Kidney epithelial cell (primary cell): ENCODE data around the gene FAM117B. TPM values are rescaled to one million over a fixed set of nuclear protein-coding genes. Genes with fewer than 3 reads are reported as not detected.

Source experiments
- DNase-seq: peaks from one replicate; pipeline ENCODE4 v3.0.0-alpha.2; 2010; ENCODE audit warnings: low read depth
- H3K27me3 ChIP-seq: 2 replicates; pipeline ENCODE4 v1.6.0; 2011; ENCODE audit warnings: low read length; ENCODE audit not compliant: control insufficient read depth, insufficient read depth
- H3K36me3 ChIP-seq: 2 replicates; pipeline ENCODE4 v1.5.1; 2011; ENCODE audit warnings: low read length; ENCODE audit not compliant: control insufficient read depth, insufficient read depth
- H3K4me3 ChIP-seq: 2 replicates; pipeline ENCODE4 v1.5.1; 2011; ENCODE audit warnings: low read depth, mild to moderate bottlenecking, control low read depth, low read length
- CTCF ChIP-seq: IDR thresholded peaks from 2 replicates; pipeline ENCODE4 v1.5.1; 2011; ENCODE audit warnings: mild to moderate bottlenecking, moderate library complexity, low read length, control low read depth, inconsistent platforms; ENCODE audit not compliant: insufficient read depth, poor library complexity, severe bottlenecking
- total RNA-seq: library from RNA; depleted of rRNA; stranded (reverse); fragments of >200 nt; gene quantifications from 2 replicates; pipeline ENCODE4 v1.2.3, GENCODE V29; 2015

The FAM117B gene
- total RNA-seq, 1 donor from 2014 or later = 6.7 TPM

- Histone ChIP-seq H3K36me3 (no peaks in the 10 kb centered on the region), H3K27me3 (no peaks in the 10 kb centered on the region), H3K4me3 (no peak overlapping the region)
- no peak for DNase-seq
- no peak for TF ChIP-seq CTCF
Observed at GRCh38 chr2:202769201-202769600, 134.4 kb downstream of the FAM117B start.

- Histone ChIP-seq H3K36me3 (no peaks in the 10 kb centered on the region), H3K4me3 (no peak overlapping the region), H3K27me3 (no peaks in the 10 kb centered on the region)
- TF ChIP-seq CTCF = no peak
- DNase-seq = no peak
Observed at GRCh38 chr2:202771336-202771735, 136.6 kb downstream of the FAM117B start.

- no peak for TF ChIP-seq CTCF
- H3K27me3 ChIP-seq = no peaks in the 10 kb centered on the region
- H3K36me3 ChIP-seq = no peaks in the 10 kb centered on the region
- no peak for DNase-seq
- H3K4me3 ChIP-seq = no peak overlapping the region
Observed at GRCh38 chr2:202771741-202772460, 137.1 kb downstream of the FAM117B start.

DNA sequence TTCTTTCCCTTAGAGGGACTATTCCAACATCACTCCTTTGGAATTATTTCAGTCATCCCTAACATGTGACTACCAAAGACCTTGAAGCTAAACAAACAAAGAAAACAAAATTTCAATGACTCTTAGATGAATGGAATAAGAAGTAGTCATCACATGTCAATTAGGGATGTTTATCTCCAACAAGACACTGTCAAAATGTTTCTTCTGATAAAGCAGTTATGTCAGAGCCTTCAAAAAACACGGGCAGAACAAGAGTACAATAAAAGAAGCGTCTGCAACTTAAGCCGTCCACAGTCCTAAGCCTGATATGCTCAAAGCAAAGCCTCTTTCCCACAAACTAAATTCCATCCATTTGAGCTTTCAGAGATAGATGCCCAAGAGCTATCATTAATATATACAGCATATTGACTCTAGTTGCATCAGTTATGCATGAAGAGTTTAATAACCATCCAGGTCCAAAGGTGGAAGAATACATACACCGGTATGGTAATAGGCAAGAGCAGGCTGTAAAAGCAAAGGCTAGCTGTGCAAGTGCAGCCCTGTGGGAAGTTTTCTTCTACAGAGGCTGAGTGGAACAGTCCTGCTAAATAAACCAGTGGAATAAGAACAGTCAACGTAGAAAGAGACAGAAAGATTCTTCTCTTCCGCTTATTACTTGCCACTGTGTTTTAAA lies 138.7 kb downstream of the FAM117B start:
- H3K36me3 ChIP-seq = no peaks in the 10 kb centered on the region
- no peak overlapping the region for H3K4me3 ChIP-seq
- H3K27me3 ChIP-seq = no peaks in the 10 kb centered on the region
- DNase-seq = no peak
- no peak for TF ChIP-seq CTCF

DNA sequence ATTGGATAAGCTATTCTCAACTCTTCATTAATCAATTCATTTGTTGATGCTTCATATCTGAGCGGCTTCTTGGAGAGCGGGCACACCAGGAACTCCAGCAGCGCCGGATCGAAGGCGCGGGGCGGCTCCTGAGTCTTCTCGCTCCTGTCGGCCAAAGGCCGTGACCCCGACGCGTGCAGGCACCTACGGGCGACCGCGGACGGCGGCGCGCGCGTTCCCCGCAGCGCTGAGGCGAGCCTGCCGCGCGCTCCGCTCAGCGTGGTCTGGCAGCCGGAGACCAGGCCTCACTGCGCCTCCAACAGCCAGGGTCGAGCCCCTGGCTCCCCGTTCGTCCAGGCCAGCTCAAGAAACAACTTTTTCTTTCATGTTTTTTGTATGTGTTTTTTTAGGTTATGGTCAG lies 139.3 kb downstream of the FAM117B start:
- H3K4me3 ChIP-seq = no peak overlapping the region
- H3K27me3 ChIP-seq = no peaks in the 10 kb centered on the region
- no peak for DNase-seq
- H3K36me3 ChIP-seq = no peaks in the 10 kb centered on the region
- TF ChIP-seq CTCF = no peak
